Astrocyte (in vitro differentiated cells and primary cell): ENCODE data around the gene PLEKHM3.

Experiments used
- EZH2 ChIP-seq: IDR thresholded peaks from 2 replicates; pipeline ENCODE4 v1.6.1; 2012; ENCODE audit warnings: mild to moderate bottlenecking, low read length, inconsistent platforms; ENCODE audit not compliant: insufficient read depth
- TF ChIP-seq, protein P1 (sequence below): IDR thresholded peaks from 2 replicates; pipeline ENCODE4 v1.5.1; 2011; ENCODE audit warnings: low read depth, mild to moderate bottlenecking, inconsistent platforms, low read length, moderate library complexity; ENCODE audit not compliant: insufficient read depth

DNA sequence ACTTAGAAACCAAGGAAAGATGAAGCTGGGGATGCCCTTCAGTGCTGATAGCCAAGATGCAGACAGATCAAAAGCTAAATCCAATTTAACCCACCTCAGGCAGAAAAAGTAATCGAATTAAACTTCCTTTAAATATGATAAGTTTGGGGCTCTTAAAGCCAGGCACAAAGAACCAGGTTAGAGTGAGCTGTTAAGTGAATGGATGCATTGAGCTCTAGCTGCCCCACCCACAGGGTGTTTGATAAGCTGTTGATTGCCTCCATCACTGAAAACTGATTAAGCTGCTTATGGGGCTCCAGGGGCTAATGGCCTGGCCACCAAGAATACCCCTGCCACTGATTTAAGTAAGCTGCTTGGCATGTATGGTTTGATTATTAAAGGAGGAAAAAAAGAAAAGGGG lies 119.8 kb downstream of the PLEKHM3 start:
- TF ChIP-seq, protein P1, sequence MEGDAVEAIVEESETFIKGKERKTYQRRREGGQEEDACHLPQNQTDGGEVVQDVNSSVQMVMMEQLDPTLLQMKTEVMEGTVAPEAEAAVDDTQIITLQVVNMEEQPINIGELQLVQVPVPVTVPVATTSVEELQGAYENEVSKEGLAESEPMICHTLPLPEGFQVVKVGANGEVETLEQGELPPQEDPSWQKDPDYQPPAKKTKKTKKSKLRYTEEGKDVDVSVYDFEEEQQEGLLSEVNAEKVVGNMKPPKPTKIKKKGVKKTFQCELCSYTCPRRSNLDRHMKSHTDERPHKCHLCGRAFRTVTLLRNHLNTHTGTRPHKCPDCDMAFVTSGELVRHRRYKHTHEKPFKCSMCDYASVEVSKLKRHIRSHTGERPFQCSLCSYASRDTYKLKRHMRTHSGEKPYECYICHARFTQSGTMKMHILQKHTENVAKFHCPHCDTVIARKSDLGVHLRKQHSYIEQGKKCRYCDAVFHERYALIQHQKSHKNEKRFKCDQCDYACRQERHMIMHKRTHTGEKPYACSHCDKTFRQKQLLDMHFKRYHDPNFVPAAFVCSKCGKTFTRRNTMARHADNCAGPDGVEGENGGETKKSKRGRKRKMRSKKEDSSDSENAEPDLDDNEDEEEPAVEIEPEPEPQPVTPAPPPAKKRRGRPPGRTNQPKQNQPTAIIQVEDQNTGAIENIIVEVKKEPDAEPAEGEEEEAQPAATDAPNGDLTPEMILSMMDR: no peak
- TF ChIP-seq EZH2: no peak
